K562 (cell line): Measurements from ENCODE around the gene PLIN5. TPM values are rescaled to one million over a fixed set of nuclear protein-coding genes. Genes with fewer than 3 reads are reported as not detected.

Experiments
- ATF1 ChIP-seq, 2 experiments: fragments of 450-650 bp in 1 of 2; IDR thresholded peaks; 2 replicates each; pipeline ENCODE4 v1.6.1; 2016; ENCODE audit warnings: missing compliant biosample characterization in 1 of 2, missing genetic modification characterization in 1 of 2
- ATF2 ChIP-seq: sonication (generic); formaldehyde crosslinking; IDR thresholded peaks from 2 replicates; pipeline ENCODE4 v1.8.1; 2022; ENCODE audit warnings: missing genetic modification reagents
- E2F8 ChIP-seq: fragments of 450-650 bp; IDR thresholded peaks from 2 replicates; pipeline ENCODE4 v1.7.1; 2018; ENCODE audit warnings: mild to moderate bottlenecking, low read depth; ENCODE audit not compliant: partially characterized antibody
- EP400 ChIP-seq: fragments of 450-650 bp; IDR thresholded peaks from 2 replicates; pipeline ENCODE4 v1.6.1; 2017; ENCODE audit warnings: antibody characterized with exemption, mild to moderate bottlenecking, moderate library complexity
- KLF13 ChIP-seq: fragments of 450-650 bp; IDR thresholded peaks from 2 replicates; pipeline ENCODE4 v1.6.1; 2016; ENCODE audit warnings: missing genetic modification characterization, low read depth, mild to moderate bottlenecking, missing compliant biosample characterization, moderate library complexity, borderline replicate concordance
- MED1 ChIP-seq: sonication (generic); formaldehyde crosslinking; IDR thresholded peaks from 2 replicates; pipeline ENCODE4 v1.8.1; 2023; ENCODE audit warnings: missing genetic modification reagents, borderline replicate concordance
- MYNN ChIP-seq, 2 experiments: sonication (generic); formaldehyde crosslinking in 1 of 2; IDR thresholded peaks; 2 replicates each; pipeline versions ENCODE4 v1.5.0 to v1.6.1; 2016 to 2020; ENCODE audit warnings: antibody characterized with exemption in 1 of 2, missing genetic modification reagents in 1 of 2
- NBN ChIP-seq: fragments of 450-650 bp; IDR thresholded peaks from 2 replicates; pipeline ENCODE4 v1.6.1; 2016; ENCODE audit warnings: low read depth, mild to moderate bottlenecking
- NFIC ChIP-seq: fragments of 450-650 bp; IDR thresholded peaks from 2 replicates; pipeline ENCODE4 v1.6.1; 2017; ENCODE audit warnings: mild to moderate bottlenecking, inconsistent platforms
- NR1H2 ChIP-seq: sonication (generic); formaldehyde crosslinking; IDR thresholded peaks from 2 replicates; pipeline ENCODE4 v1.4.0; 2020; ENCODE audit warnings: mild to moderate bottlenecking, missing genetic modification reagents
- PATZ1 ChIP-seq: fragments of 250-450 bp; sonication (Bioruptor Pico); IDR thresholded peaks from 2 replicates; pipeline ENCODE4 v1.5.0; 2020; ENCODE audit warnings: mild to moderate bottlenecking, borderline replicate concordance
- POLR2B ChIP-seq: fragments of 450-650 bp; IDR thresholded peaks from 2 replicates; pipeline ENCODE4 v1.6.1; 2018; ENCODE audit warnings: low read depth; ENCODE audit not compliant: partially characterized antibody
- SMARCE1 ChIP-seq: fragments of 450-650 bp; IDR thresholded peaks from 2 replicates; pipeline ENCODE4 v1.7.1; 2016; ENCODE audit warnings: mild to moderate bottlenecking
- TFE3 ChIP-seq: fragments of 450-650 bp; formaldehyde crosslinking; IDR thresholded peaks from 2 replicates; pipeline ENCODE4 v1.4.0; 2020; ENCODE audit warnings: mild to moderate bottlenecking, mixed read lengths
- U2AF1 ChIP-seq: fragments of 200-400 bp; formaldehyde crosslinking; optimal IDR thresholded peaks from 2 replicates; pipeline ENCODE3; 2017; ENCODE audit warnings: mild to moderate bottlenecking, low read depth, low read length, moderate library complexity
- XRCC4 ChIP-seq: IDR thresholded peaks from one replicate; pipeline ENCODE4 v1.6.1; 2011; ENCODE audit not compliant: insufficient read depth, insufficient read length; ENCODE audit errors: extremely low read depth
- ZNF551 ChIP-seq: fragments of 250-450 bp; sonication (Bioruptor Pico); IDR thresholded peaks from 2 replicates; pipeline ENCODE4 v1.5.0; 2021; ENCODE audit warnings: mild to moderate bottlenecking, moderate library complexity
- ZNF707 ChIP-seq: fragments of 250-450 bp; sonication (Bioruptor Pico); conservative IDR thresholded peaks from 2 replicates; pipeline ENCODE4 v1.8.0; 2022; ENCODE audit warnings: inconsistent platforms, mild to moderate bottlenecking, moderate library complexity
- polyA plus RNA-seq, 8 experiments: library from polyadenylated mRNA; depleted of rRNA in 4 of 8; stranded (reverse) in 5 of 8; unstranded in 3 of 8; fragments of >200 nt; fragmentation: Nextera tagmentation in 2 of 8; fragmentation: Illumina TruSeq in 1 of 8; extraction: Ambion mirVana in 2 of 8; extraction: Trizol in 1 of 8; gene quantifications; 2 replicates each; pipeline versions ENCODE4 v1.2.1 to v1.2.3, GENCODE V29; 2011 to 2014; ENCODE audit warnings: inconsistent platforms in 1 of 8, missing spikeins in 1 of 8
- total RNA-seq, 7 experiments: library from RNA; depleted of rRNA in 6 of 7; stranded (reverse); fragments of >200 nt in 6 of 7; fragmentation: Illumina TruSeq in 2 of 7; extraction: Trizol in 2 of 7; gene quantifications; 2 replicates each; pipeline versions ENCODE4 v1.2.1 to v1.2.3, GENCODE V29; 2011 to 2021; ENCODE audit warnings: low replicate concordance in 1 of 7

The PLIN5 gene
- total and polyA plus RNA-seq, 9 of the 15 experiments (the other 6 are each of a cell fraction or from before 2014, with no cell fraction given): 0.04 to 1.3 (median 0.50) TPM

GRCh38 chr19:4534836-4535658 is at the start of gene PLIN5 (continued):
- TF ChIP-seq MYNN (IDR thresholded peaks at IDR 0.05): no peak
- TF ChIP-seq MYNN (CRISPR knock-in tag; IDR thresholded peaks at IDR 0.05): no peak
- TF ChIP-seq EP400: no peak
- no peak for TF ChIP-seq TFE3 (CRISPR knock-in tag)
- no peak for TF ChIP-seq MED1 (CRISPR knock-in tag)
- no peak for TF ChIP-seq ZNF551 (CRISPR knock-in tag)
- no peak for TF ChIP-seq U2AF1
- TF ChIP-seq KLF13 (tag): peak; percentile 59; the same call in 1 of the 2 replicates
- no peak for TF ChIP-seq POLR2B
- no peak for TF ChIP-seq PATZ1
- TF ChIP-seq NBN: no peak
- TF ChIP-seq NFIC: peak; percentile 95
- TF ChIP-seq SMARCE1: no peak
- no peak for TF ChIP-seq ZNF707 (CRISPR knock-in tag)
- TF ChIP-seq NR1H2 (CRISPR knock-in tag): no peak
- no peak for TF ChIP-seq E2F8
- TF ChIP-seq ATF2 (CRISPR knock-in tag): no peak
- TF ChIP-seq XRCC4: no peak
- no peak for TF ChIP-seq ATF1 (CRISPR knock-in tag; IDR thresholded peaks at IDR 0.05)
- no peak for TF ChIP-seq ATF1 (tag; IDR thresholded peaks at IDR 0.05)
